OCI-LY7 (cell line): ENCODE measurements around the gene RNU5D-1. TPM values are rescaled to one million over a fixed set of nuclear protein-coding genes. Genes with fewer than 3 reads are reported as not detected.

Experiments used
- BruUV-seq: library from RNA; stranded (reverse); fragments of 400-500 nt; replicated peaks from 2 replicates; lab custom pipeline; 2021; lab: Mats Ljungman, UMichigan
- CTCF ChIA-PET: fragments of 300-600 bp; sonication (Branson Sonifier 250); formaldehyde crosslinking; loops from one replicate; lab custom pipeline; 2022; ENCODE audit warnings: antibody characterized with exemption; ENCODE audit not compliant: unreplicated experiment; lab: Charles Lee
- POLR2A ChIA-PET: fragments of 300-600 bp; sonication (Branson Sonifier 250); formaldehyde crosslinking; loops from one replicate; lab custom pipeline; 2022; ENCODE audit warnings: antibody characterized with exemption; lab: Charles Lee
- DNase-seq: peaks from one replicate; pipeline ENCODE4 v3.0.0-alpha.2; 2015; ENCODE audit warnings: low spot score
- H2AFZ ChIP-seq: fragments of 200-600 bp; sonication (generic), shearing (Covaris generic); 2 replicates; pipeline ENCODE4 v1.6.1; 2014; ENCODE audit warnings: mild to moderate bottlenecking, antibody characterized with exemption, low read length, moderate library complexity
- H3K27ac ChIP-seq: fragments of 200-600 bp; sonication (generic); 2 replicates; pipeline ENCODE4 v1.5.1; 2014; ENCODE audit warnings: mixed run types, low read depth, mild to moderate bottlenecking, moderate library complexity, low read length, inconsistent platforms; ENCODE audit not compliant: poor library complexity, severe bottlenecking
- H3K36me3 ChIP-seq: fragments of 200-600 bp; sonication (generic); 2 replicates; pipeline ENCODE4 v1.6.1; 2014; ENCODE audit warnings: mild to moderate bottlenecking, antibody characterized with exemption, low read length, moderate library complexity, mixed read lengths; ENCODE audit not compliant: insufficient read depth
- H3K4me1 ChIP-seq: fragments of 200-600 bp; sonication (generic); 2 replicates; pipeline ENCODE4 v1.5.1; 2014; ENCODE audit warnings: mild to moderate bottlenecking, low read length; ENCODE audit not compliant: insufficient read depth, poor library complexity, severe bottlenecking
- H3K4me2 ChIP-seq: fragments of 200-600 bp; sonication (generic); 2 replicates; pipeline ENCODE4 v1.6.1; 2014; ENCODE audit warnings: mild to moderate bottlenecking, low read length
- H3K4me3 ChIP-seq: fragments of 200-600 bp; sonication (generic); 2 replicates; pipeline ENCODE4 v1.5.1; 2014; ENCODE audit warnings: mild to moderate bottlenecking, low read depth, low read length; ENCODE audit not compliant: poor library complexity, severe bottlenecking
- H3K79me2 ChIP-seq: fragments of 200-600 bp; sonication (generic); 2 replicates; pipeline ENCODE4 v1.6.1; 2016; ENCODE audit warnings: low read depth, mild to moderate bottlenecking, low read length, moderate library complexity, mixed read lengths; ENCODE audit not compliant: insufficient read depth
- H3K9me2 ChIP-seq: fragments of 200-600 bp; sonication (generic); 2 replicates; pipeline ENCODE4 v1.6.1; 2016; ENCODE audit warnings: mild to moderate bottlenecking, low read length, mixed read lengths; ENCODE audit not compliant: insufficient read depth
- H3K9me3 ChIP-seq: fragments of 200-600 bp; sonication (generic); 2 replicates; pipeline ENCODE4 v1.6.1; 2014; ENCODE audit warnings: mild to moderate bottlenecking, mixed run types, low read length, mixed read lengths
- H4K20me1 ChIP-seq: fragments of 200-600 bp; sonication (generic); 2 replicates; pipeline ENCODE4 v1.6.1; 2014; ENCODE audit warnings: mild to moderate bottlenecking, antibody characterized with exemption, low read length, moderate library complexity, mixed read lengths; ENCODE audit not compliant: insufficient read depth
- CTCF ChIP-seq: fragments of 200-600 bp; sonication (generic); conservative IDR thresholded peaks from 2 replicates; pipeline ENCODE4 v1.5.1; 2014; ENCODE audit warnings: mild to moderate bottlenecking, antibody characterized with exemption, low read length, moderate library complexity, mixed read lengths
- EZH2phosphoT487 ChIP-seq: fragments of 200-600 bp; sonication (generic); IDR thresholded peaks from 2 replicates; pipeline ENCODE4 v1.6.1; 2018; ENCODE audit warnings: low read depth, borderline replicate concordance, mild to moderate bottlenecking, mixed run types, antibody characterized with exemption, low read length, moderate library complexity, mixed read lengths
- intact Hi-C: fragments of 100-400 bp; cut with micrococcal nuclease; formaldehyde crosslinking; loops from one replicate; pipeline ENCODE4 v1.10.0; 2022; ENCODE audit not compliant: unreplicated experiment
- small RNA-seq: library from RNA; depleted of rRNA; stranded (forward); fragments of <200 nt; gene quantifications from one replicate; pipeline ENCODE3, GENCODE V24; 2014
- total RNA-seq, 2 experiments: library from RNA; depleted of rRNA in 1 of 2; stranded (reverse); fragments of >200 nt in 1 of 2; shearing (Covaris generic) in 1 of 2; gene quantifications; 2 replicates each; pipeline ENCODE4 v1.2.3, GENCODE V29; 2014 to 2022

RNU5D-1 gene
- total RNA-seq, 2 experiments from 2014 or later, result not detected

- Histone ChIP-seq H3K4me1 (peaks cover 23% of the 10 kb centered on the region), H3K79me2 (no peaks in the 10 kb centered on the region), H3K9me2 (no peaks in the 10 kb centered on the region), H3K27ac (no peak overlapping the region), H2AFZ (no peak overlapping the region), H3K9me3 (no peaks in the 10 kb centered on the region), H3K4me2 (no peak overlapping the region), H3K4me3 (no peak overlapping the region), H4K20me1 (no peaks in the 10 kb centered on the region), H3K36me3 (no peaks in the 10 kb centered on the region)
- no TSS peak for BruUV-seq
- no peak for DNase-seq
- POLR2A ChIA-PET, result interaction anchor here (0.6 to 1.5 kb wide), 2 partner anchors 32 to 129 kb away, joined by 3 to 5 read pairs; no protein-coding TSS in a partner anchor
- no peak for TF ChIP-seq CTCF
- no peak for TF ChIP-seq EZH2phosphoT487
- intact Hi-C loops, result no loop called here
- CTCF ChIA-PET, result interaction anchor here (0.6 kb wide), 1 partner anchor 292 kb away, joined by 3 read pairs; no protein-coding TSS in a partner anchor
These were observed 48.8 kb downstream of the RNU5D-1 start for GRCh38 chr1:44681905-44682882.

Small RNA genes within 50 kb of the gene (small RNA-seq; reads per million reads assigned to genes)
- 84.8 reads per million, percentile 99 among the genes with 10 or more reads in this experiment for gene RNU5D-1
- 107 reads per million, percentile 99 among the genes with 10 or more reads in this experiment for gene RNU5F-1
- 130 reads per million, percentile 99 among the genes with 10 or more reads in this experiment for gene SNORD38A
- gene SNORD38B, result not detected
- 993 reads per million, percentile 100 among the genes with 10 or more reads in this experiment for gene SNORD46
- not detected for gene SNORD55

Other genes starting within 250 kb of the RNU5D-1 start
- gene TMEM53, start 56.7 kb downstream of the RNU5D-1 start, total RNA-seq (2014; rRNA removed; shearing (Covaris generic)), result 5.5 and 6.6 TPM in 2 replicates
- gene TMEM53, start 56.7 kb downstream of the RNU5D-1 start, total RNA-seq (2022), result 8.1 and 8.9 TPM in 2 replicates
- 5.3 and 7.8 TPM in 2 replicates for gene ARMH1, start 56.5 kb downstream of the RNU5D-1 start, total RNA-seq (2014; rRNA removed; shearing (Covaris generic))
- gene ARMH1, start 56.5 kb downstream of the RNU5D-1 start, total RNA-seq (2022), result 7.9 and 8.9 TPM in 2 replicates
- gene KIF2C, start 8.7 kb upstream of the RNU5D-1 start, total RNA-seq (2014; rRNA removed; shearing (Covaris generic)), result 150 and 159 TPM in 2 replicates
- 140 and 156 TPM in 2 replicates for gene KIF2C, start 8.7 kb upstream of the RNU5D-1 start, total RNA-seq (2022)
- 4,149 and 4,355 TPM in 2 replicates for gene RPS8, start 44.4 kb upstream of the RNU5D-1 start, total RNA-seq (2014; rRNA removed; shearing (Covaris generic))
- 2,707 and 2,775 TPM in 2 replicates for gene RPS8, start 44.4 kb upstream of the RNU5D-1 start, total RNA-seq (2022)
- gene BEST4, start 57.0 kb upstream of the RNU5D-1 start, total RNA-seq (2014; rRNA removed; shearing (Covaris generic)), result 0.44 and 0.93 TPM in 2 replicates
- gene BEST4, start 57.0 kb upstream of the RNU5D-1 start, total RNA-seq (2022), result 3.1 and 3.3 TPM in 2 replicates
- gene PLK3, start 69.2 kb upstream of the RNU5D-1 start, total RNA-seq (2014; rRNA removed; shearing (Covaris generic)), result 8.3 and 10.1 TPM in 2 replicates
- gene PLK3, start 69.2 kb upstream of the RNU5D-1 start, total RNA-seq (2022), result 8.8 and 10.8 TPM in 2 replicates
- gene DYNLT4, start 76.2 kb upstream of the RNU5D-1 start, total RNA-seq (2014; rRNA removed; shearing (Covaris generic)), result 1.5 TPM in 1 of 2 replicates, not detected in the other
- not detected in 2 replicates for gene DYNLT4, start 76.2 kb upstream of the RNU5D-1 start, total RNA-seq (2022)
- 0.21 and 0.44 TPM in 2 replicates for gene BTBD19, start 77.4 kb upstream of the RNU5D-1 start, total RNA-seq (2014; rRNA removed; shearing (Covaris generic))
- gene BTBD19, start 77.4 kb upstream of the RNU5D-1 start, total RNA-seq (2022), result 2.0 and 2.7 TPM in 2 replicates
- 0.39 and 0.60 TPM in 2 replicates for gene PTCH2, start 112.1 kb upstream of the RNU5D-1 start, total RNA-seq (2014; rRNA removed; shearing (Covaris generic))
- gene PTCH2, start 112.1 kb upstream of the RNU5D-1 start, total RNA-seq (2022), result 0.68 and 1.0 TPM in 2 replicates